ENCODE results near the gene ACTRT3. TPM values are rescaled to one million over a fixed set of nuclear protein-coding genes. Genes with fewer than 3 reads are reported as not detected.
"Not testable (repeated sequence)": the region's sequence is repeated elsewhere in the genome, so short reads cannot be mapped to it uniquely, and the experiment has no call there.

Gene ACTRT3
- total RNA-seq, 1 donor, result 4.3 TPM

- H2AFZ ChIP-seq (ENCODE audit: low read length), result no peak overlapping the region
- no peaks in the 10 kb centered on the region for H3K27me3 ChIP-seq (ENCODE audit: insufficient read depth, low read length)
- H3K4me3 ChIP-seq (ENCODE audit: insufficient read depth, low read length), result no peak overlapping the region
- H3K9me3 ChIP-seq (ENCODE audit: low read depth, low read length), result peaks cover 4% of the 10 kb centered on the region
- DNase-seq (ENCODE audit: insufficient read length, low spot score, missing footprints), result no peak
- H3K4me2 ChIP-seq (ENCODE audit: insufficient read depth, low read length), result no peak overlapping the region
- no peaks in the 10 kb centered on the region for H4K20me1 ChIP-seq (ENCODE audit: insufficient read depth, low read length)
- H3K79me2 ChIP-seq (ENCODE audit: insufficient read depth, low read length), result no peaks in the 10 kb centered on the region
- no peaks in the 10 kb centered on the region for H3K4me1 ChIP-seq (ENCODE audit: insufficient read depth, low read length)
- H3K27ac ChIP-seq (ENCODE audit: low read depth, low read length), result no peak overlapping the region
- no peaks in the 10 kb centered on the region for H3K36me3 ChIP-seq (ENCODE audit: insufficient read depth, low read length)
- no peak for TF ChIP-seq CTCF (IDR thresholded peaks at IDR 0.05; ENCODE audit: extremely low read depth, low read depth, low read length)
Observed at GRCh38 chr3:169739067-169739466, 30.3 kb downstream of the ACTRT3 start.

- H3K4me3 ChIP-seq (ENCODE audit: insufficient read depth, low read length); H4K20me1 ChIP-seq (ENCODE audit: insufficient read depth, low read length); H3K79me2 ChIP-seq (ENCODE audit: insufficient read depth, low read length); H3K4me1 ChIP-seq (ENCODE audit: insufficient read depth, low read length); H3K27ac ChIP-seq (ENCODE audit: low read depth, low read length); H3K27me3 ChIP-seq (ENCODE audit: insufficient read depth, low read length); H3K4me2 ChIP-seq (ENCODE audit: insufficient read depth, low read length); DNase-seq (ENCODE audit: insufficient read length, low spot score, missing footprints); H3K9me3 ChIP-seq (ENCODE audit: low read depth, low read length); H3K36me3 ChIP-seq (ENCODE audit: insufficient read depth, low read length); H2AFZ ChIP-seq (ENCODE audit: low read length): not testable (repeated sequence)
Observed at GRCh38 chr3:169731857-169732256, 37.5 kb downstream of the ACTRT3 start.

- no peaks in the 10 kb centered on the region for H3K4me1 ChIP-seq (ENCODE audit: insufficient read depth, low read length)
- H3K27me3 ChIP-seq (ENCODE audit: insufficient read depth, low read length), result no peaks in the 10 kb centered on the region
- TF ChIP-seq CTCF (IDR thresholded peaks at IDR 0.05; ENCODE audit: extremely low read depth, low read depth, low read length), result no peak
- no peaks in the 10 kb centered on the region for H4K20me1 ChIP-seq (ENCODE audit: insufficient read depth, low read length)
- H3K27ac ChIP-seq (ENCODE audit: low read depth, low read length), result no peak overlapping the region
- H3K36me3 ChIP-seq (ENCODE audit: insufficient read depth, low read length), result no peaks in the 10 kb centered on the region
- H3K79me2 ChIP-seq (ENCODE audit: insufficient read depth, low read length), result no peaks in the 10 kb centered on the region
- DNase-seq (ENCODE audit: insufficient read length, low spot score, missing footprints), result no peak
- H3K4me2 ChIP-seq (ENCODE audit: insufficient read depth, low read length), result no peak overlapping the region
- no peak overlapping the region for H2AFZ ChIP-seq (ENCODE audit: low read length)
- no peak overlapping the region for H3K4me3 ChIP-seq (ENCODE audit: insufficient read depth, low read length)
- no peaks in the 10 kb centered on the region for H3K9me3 ChIP-seq (ENCODE audit: low read depth, low read length)
Observed at GRCh38 chr3:169722724-169723123, 46.6 kb downstream of the ACTRT3 start.

GRCh38 chr3:169718415-169718814 is 50.9 kb downstream of the ACTRT3 start:
- not testable (repeated sequence) for H3K9me3 ChIP-seq (ENCODE audit: low read depth, low read length); H3K27ac ChIP-seq (ENCODE audit: low read depth, low read length); H3K4me2 ChIP-seq (ENCODE audit: insufficient read depth, low read length); H2AFZ ChIP-seq (ENCODE audit: low read length); H3K79me2 ChIP-seq (ENCODE audit: insufficient read depth, low read length); H3K4me1 ChIP-seq (ENCODE audit: insufficient read depth, low read length); H3K27me3 ChIP-seq (ENCODE audit: insufficient read depth, low read length); DNase-seq (ENCODE audit: insufficient read length, low spot score, missing footprints); H4K20me1 ChIP-seq (ENCODE audit: insufficient read depth, low read length); H3K4me3 ChIP-seq (ENCODE audit: insufficient read depth, low read length); H3K36me3 ChIP-seq (ENCODE audit: insufficient read depth, low read length)

Small RNAs within 50 kb of the gene (small RNA-seq; reads per million reads assigned to genes)
- gene RNU6-637P, result not detected

Other genes with a start within 250 kb of the ACTRT3 start
- 2.2 and 5.6 TPM in 2 replicates for gene MECOM, start 105.8 kb downstream of the ACTRT3 start, total RNA-seq
- gene TERC, start 4.5 kb downstream of the ACTRT3 start, total RNA-seq, result 144 and 200 TPM in 2 replicates
- gene MYNN, start 3.8 kb upstream of the ACTRT3 start, total RNA-seq, result 22.1 and 26.8 TPM in 2 replicates
- under 0.01 and 0.29 TPM in 2 replicates for gene LRRIQ4, start 43.3 kb upstream of the ACTRT3 start, total RNA-seq
- 2.2 and 2.4 TPM in 2 replicates for gene LRRC34, start 43.3 kb upstream of the ACTRT3 start, total RNA-seq
- gene LRRC31, start 100.4 kb upstream of the ACTRT3 start, total RNA-seq, result not detected in 2 replicates
- gene SAMD7, start 142.0 kb upstream of the ACTRT3 start, total RNA-seq, result not detected in 2 replicates
- gene SEC62, start 197.2 kb upstream of the ACTRT3 start, total RNA-seq, result 31.5 and 34.2 TPM in 2 replicates